Natural killer cell (primary cell): ENCODE data around the gene GPR34. TPM values are rescaled to one million over a fixed set of nuclear protein-coding genes. Genes with fewer than 3 reads are reported as not detected.
A peak's percentile ranks its signal among the peaks of the same experiment; 100 is the strongest.

ENCODE experiments used
- ATAC-seq, 3 donors: fragments of 150-1000 bp in 2 of 3; fragments of 200-7000 bp in 1 of 3; cut with Tn5 transposase; 1 replicate in 1 of 3; 2 replicates in 2 of 3; pipeline ENCODE4 v1.10.0; 2021; ENCODE audit warnings: mild to moderate bottlenecking in 2 of 3, moderate library complexity in 2 of 3
- DNase-seq, 2 donors: peaks; one replicate each; pipeline versions ENCODE4 v3.0.0 to v3.0.0-alpha.2; 2013 to 2021; ENCODE audit warnings: mixed read lengths in 1 of 2
- H3K27ac ChIP-seq: one replicate; pipeline ENCODE4 v1.5.1; 2013; ENCODE audit warnings: mild to moderate bottlenecking, low read length
- H3K27me3 ChIP-seq: one replicate; pipeline ENCODE4 v1.6.1; 2013; ENCODE audit warnings: low read length; ENCODE audit not compliant: control insufficient read depth, insufficient read depth
- H3K36me3 ChIP-seq: one replicate; pipeline ENCODE4 v1.6.1; 2013; ENCODE audit warnings: low read length; ENCODE audit not compliant: control insufficient read depth, insufficient read depth
- H3K4me1 ChIP-seq: one replicate; pipeline ENCODE4 v1.6.1; 2013; ENCODE audit warnings: low read length; ENCODE audit not compliant: control insufficient read depth, insufficient read depth
- H3K4me3 ChIP-seq: one replicate; pipeline ENCODE4 v1.5.1; 2013; ENCODE audit warnings: low read length
- H3K9me3 ChIP-seq: one replicate; pipeline ENCODE4 v1.6.1; 2013; ENCODE audit warnings: low read length; ENCODE audit not compliant: control insufficient read depth, insufficient read depth
- H3K27ac Mint-ChIP-seq, 2 donors: one replicate each; pipeline ENCODE4 v1.8.0; 2022; ENCODE audit warnings: mild to moderate bottlenecking in 2 of 2, mixed read lengths in 2 of 2, moderate library complexity in 1 of 2
- H3K27me3 Mint-ChIP-seq, 2 donors: one replicate each; pipeline ENCODE4 v1.8.0; 2022; ENCODE audit warnings: low read depth in 2 of 2, mixed read lengths in 2 of 2
- H3K36me3 Mint-ChIP-seq: one replicate; pipeline ENCODE4 v1.8.0; 2022; ENCODE audit warnings: mixed read lengths
- H3K4me1 Mint-ChIP-seq, 2 donors: one replicate each; pipeline ENCODE4 v1.8.0; 2022; ENCODE audit warnings: mixed read lengths in 2 of 2
- H3K4me3 Mint-ChIP-seq: one replicate; pipeline ENCODE4 v1.8.0; 2022; ENCODE audit warnings: mild to moderate bottlenecking, moderate library complexity, mixed read lengths
- H3K9me3 Mint-ChIP-seq, 2 donors: one replicate each; pipeline ENCODE4 v1.8.0; 2022; ENCODE audit warnings: mixed read lengths in 2 of 2
- WGBS: methylation state at CpG from one replicate; pipeline ENCODE4 v1.1.7; 2013; ENCODE audit warnings: missing lambda C conversion rate; ENCODE audit not compliant: insufficient coverage; 5-methylcytosine and 5-hydroxymethylcytosine counted together
- intact Hi-C: fragments of 100-400 bp; cut with micrococcal nuclease; formaldehyde crosslinking; loops from one replicate; pipeline ENCODE4 v1.14.2; 2022
- total RNA-seq, 4 donors: library from RNA; stranded (reverse); fragments of 120-200 nt in 1 of 4; gene quantifications; one replicate each; pipeline versions ENCODE4 v1.2.3 to v1.2.4, GENCODE V29; 2013 to 2022
- TF ChIP-seq, protein P1 (sequence below): fragments of 200-600 bp; IDR thresholded peaks from one replicate; pipeline ENCODE4 v1.8.0; 2022; ENCODE audit warnings: antibody characterized with exemption

GPR34 gene
- total RNA-seq, 3 donors from 2014 or later (not counting 1 experiment from before 2014, with no cell fraction given), result 0.61 to 6.0 (median 0.68) TPM

DNA sequence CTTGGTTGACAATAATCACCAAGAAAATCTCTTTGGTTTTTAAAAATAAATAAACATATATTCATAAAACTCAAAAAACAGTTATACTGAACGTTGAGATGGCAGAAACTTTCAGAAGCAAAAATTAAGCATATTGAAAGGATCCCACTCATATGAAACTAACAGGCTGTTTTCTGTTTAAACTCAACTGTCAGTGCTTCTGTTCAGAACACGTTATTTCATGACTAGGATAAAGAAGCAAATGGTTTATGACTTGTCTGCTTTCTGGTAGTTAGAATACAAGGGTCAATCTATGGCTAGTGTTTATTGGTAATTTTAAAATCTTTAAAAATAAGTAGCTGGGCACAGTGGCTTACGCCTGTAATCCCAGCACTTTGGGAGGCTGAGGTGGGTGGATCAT lies 39.4 kb downstream of the GPR34 start:
- Histone ChIP-seq H3K27me3 (no peaks in the 10 kb centered on the region), H3K36me3 (no peaks in the 10 kb centered on the region), H3K9me3 (no peaks in the 10 kb centered on the region), H3K4me3 (no peak overlapping the region), H3K4me1 (peaks cover 19% of the 10 kb centered on the region), H3K27ac (no peak overlapping the region)
- TF ChIP-seq, protein P1, sequence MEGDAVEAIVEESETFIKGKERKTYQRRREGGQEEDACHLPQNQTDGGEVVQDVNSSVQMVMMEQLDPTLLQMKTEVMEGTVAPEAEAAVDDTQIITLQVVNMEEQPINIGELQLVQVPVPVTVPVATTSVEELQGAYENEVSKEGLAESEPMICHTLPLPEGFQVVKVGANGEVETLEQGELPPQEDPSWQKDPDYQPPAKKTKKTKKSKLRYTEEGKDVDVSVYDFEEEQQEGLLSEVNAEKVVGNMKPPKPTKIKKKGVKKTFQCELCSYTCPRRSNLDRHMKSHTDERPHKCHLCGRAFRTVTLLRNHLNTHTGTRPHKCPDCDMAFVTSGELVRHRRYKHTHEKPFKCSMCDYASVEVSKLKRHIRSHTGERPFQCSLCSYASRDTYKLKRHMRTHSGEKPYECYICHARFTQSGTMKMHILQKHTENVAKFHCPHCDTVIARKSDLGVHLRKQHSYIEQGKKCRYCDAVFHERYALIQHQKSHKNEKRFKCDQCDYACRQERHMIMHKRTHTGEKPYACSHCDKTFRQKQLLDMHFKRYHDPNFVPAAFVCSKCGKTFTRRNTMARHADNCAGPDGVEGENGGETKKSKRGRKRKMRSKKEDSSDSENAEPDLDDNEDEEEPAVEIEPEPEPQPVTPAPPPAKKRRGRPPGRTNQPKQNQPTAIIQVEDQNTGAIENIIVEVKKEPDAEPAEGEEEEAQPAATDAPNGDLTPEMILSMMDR, result no peak
- peaks cover 7% of the 10 kb centered on the region for H3K36me3 Mint-ChIP-seq
- H3K4me3 Mint-ChIP-seq, result no peak overlapping the region
- H3K27me3 Mint-ChIP-seq, result peaks cover 6 to 19% of the 10 kb centered on the region in 2 donors
- intact Hi-C loops, result no loop called here
- WGBS, result 89% methylated on average over 2 of the region's 3 CpGs
- no peak for DNase-seq
- H3K9me3 Mint-ChIP-seq, result no peaks in the 10 kb centered on the region
- no peak for ATAC-seq
- no peak overlapping the region for H3K27ac Mint-ChIP-seq
- peaks cover 12 to 20% of the 10 kb centered on the region in 2 donors for H3K4me1 Mint-ChIP-seq

DNA sequence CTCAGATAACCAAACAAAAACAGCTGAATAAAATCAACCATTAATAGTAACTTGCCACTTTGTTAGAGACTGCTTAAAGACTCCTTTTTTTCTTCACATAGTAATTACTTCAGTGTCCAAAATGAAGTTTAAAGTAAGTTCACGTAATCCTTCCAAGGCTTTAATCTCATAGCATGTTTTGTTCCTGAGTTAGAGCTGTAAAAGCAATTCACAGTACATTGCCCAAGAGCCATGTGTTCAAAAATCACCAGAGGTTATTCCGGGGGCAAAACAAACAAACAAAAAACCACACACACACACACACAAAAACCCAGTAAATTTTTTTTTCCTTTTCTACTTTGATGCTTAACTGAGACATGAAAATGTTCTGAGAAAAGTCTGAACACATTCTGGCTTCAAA lies 41.3 kb downstream of the GPR34 start:
- TF ChIP-seq, protein P1, result no peak
- no peaks in the 10 kb centered on the region for H3K9me3 ChIP-seq
- intact Hi-C loops, result no loop called here
- H3K36me3 ChIP-seq, result no peaks in the 10 kb centered on the region
- no peak overlapping the region for H3K27ac ChIP-seq
- no peak overlapping the region for H3K4me3 ChIP-seq
- DNase-seq (no peak), ATAC-seq (no peak)
- peaks cover 7% of the 10 kb centered on the region for H3K36me3 Mint-ChIP-seq
- peaks cover 31% of the 10 kb centered on the region for H3K4me1 ChIP-seq
- WGBS, result 90% methylated on average over 1 of the region's 2 CpGs
- peaks cover 19 to 24% of the 10 kb centered on the region in 2 donors for H3K4me1 Mint-ChIP-seq
- peaks cover 6 to 19% of the 10 kb centered on the region in 2 donors for H3K27me3 Mint-ChIP-seq
- no peak overlapping the region for H3K4me3 Mint-ChIP-seq
- no peaks in the 10 kb centered on the region for H3K27me3 ChIP-seq
- no peak overlapping the region for H3K27ac Mint-ChIP-seq
- no peaks in the 10 kb centered on the region for H3K9me3 Mint-ChIP-seq

DNA sequence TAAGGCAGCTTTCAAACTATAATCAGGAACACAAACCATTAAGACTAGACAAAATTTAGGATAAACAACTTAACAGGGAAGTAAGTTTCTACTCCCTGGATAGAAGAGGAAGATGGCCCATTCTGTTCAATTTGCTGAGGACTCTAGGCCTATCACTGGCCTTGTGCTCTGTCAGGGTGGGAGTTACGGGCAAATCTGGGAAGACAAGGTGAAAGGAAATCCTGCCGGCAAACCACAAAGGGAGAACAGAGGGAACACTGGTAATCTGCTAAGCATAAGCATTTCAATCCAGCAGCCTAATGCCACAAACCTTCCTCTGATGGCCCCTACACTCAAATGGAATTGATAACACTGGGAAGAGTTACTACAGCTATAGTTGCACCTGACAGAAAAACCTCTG lies 43.5 kb downstream of the GPR34 start:
- H3K27me3 Mint-ChIP-seq, result peaks cover 15 to 31% of the 10 kb centered on the region in 2 donors
- H3K4me3 Mint-ChIP-seq, result no peak overlapping the region
- no peak overlapping the region for H3K27ac Mint-ChIP-seq
- no peak overlapping the region for H3K27ac ChIP-seq
- peaks cover 32 to 33% of the 10 kb centered on the region in 2 donors for H3K4me1 Mint-ChIP-seq
- intact Hi-C loops, result no loop called here
- TF ChIP-seq, protein P1, result no peak
- ATAC-seq, result no peak
- peaks cover 42% of the 10 kb centered on the region for H3K4me1 ChIP-seq
- WGBS, result 85% methylated on average over 2 of the region's 2 CpGs
- no peaks in the 10 kb centered on the region for H3K27me3 ChIP-seq
- peaks cover 3% of the 10 kb centered on the region for H3K36me3 Mint-ChIP-seq
- H3K9me3 ChIP-seq, result no peaks in the 10 kb centered on the region
- H3K4me3 ChIP-seq, result no peak overlapping the region
- H3K36me3 ChIP-seq, result no peaks in the 10 kb centered on the region
- DNase-seq, result no peak
- H3K9me3 Mint-ChIP-seq, result no peaks in the 10 kb centered on the region

DNA sequence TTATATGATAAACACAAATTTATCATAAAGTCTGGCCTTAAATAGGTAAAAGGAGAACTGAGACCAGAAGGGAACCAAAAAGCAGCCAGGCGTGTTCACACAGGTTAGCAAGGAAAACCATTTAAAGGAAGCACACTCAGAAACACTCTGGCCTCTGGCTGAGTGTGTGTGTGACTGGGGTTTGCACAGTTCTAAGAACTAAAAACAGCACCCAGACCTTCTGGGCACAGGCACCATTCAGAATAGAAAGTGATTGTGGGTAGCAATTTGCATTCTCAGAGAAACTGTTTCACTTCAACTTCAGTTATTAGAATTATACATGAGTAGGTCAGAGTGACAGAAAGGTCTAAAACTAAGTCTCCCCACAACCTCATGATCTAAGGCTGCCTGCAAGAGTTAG lies 45.2 kb downstream of the GPR34 start:
- peaks cover 15 to 26% of the 10 kb centered on the region in 2 donors for H3K27me3 Mint-ChIP-seq
- Histone ChIP-seq H3K27me3 (no peaks in the 10 kb centered on the region), H3K27ac (peak overlapping the region; percentile 48), H3K9me3 (no peaks in the 10 kb centered on the region), H3K4me3 (no peak overlapping the region), H3K4me1 (peaks cover 42% of the 10 kb centered on the region), H3K36me3 (no peaks in the 10 kb centered on the region)
- H3K4me3 Mint-ChIP-seq, result peak overlapping the region; percentile 69
- ATAC-seq, result peak; percentile 69 to 82 (median 74)
- H3K4me1 Mint-ChIP-seq, result peaks cover 32 to 34% of the 10 kb centered on the region in 2 donors
- TF ChIP-seq, protein P1, result no peak
- 0% methylated on average over 1 of the region's 1 CpG for WGBS
- peak overlapping the region; percentile 79 to 81 for H3K27ac Mint-ChIP-seq
- no peaks in the 10 kb centered on the region for H3K36me3 Mint-ChIP-seq
- H3K9me3 Mint-ChIP-seq, result no peaks in the 10 kb centered on the region
- intact Hi-C loops, result loop anchor here (1.0 kb wide), 1 partner anchor 14 kb away; no protein-coding TSS in a partner anchor
- peak; percentile 16 to 18 for DNase-seq
